OCI-LY7 (cell line): Measurements from ENCODE around the gene PTRHD1.

Experiments used
- EZH2phosphoT487 ChIP-seq: fragments of 200-600 bp; sonication (generic); IDR thresholded peaks from 2 replicates; pipeline ENCODE4 v1.6.1; 2018; ENCODE audit warnings: low read depth, borderline replicate concordance, mild to moderate bottlenecking, mixed run types, antibody characterized with exemption, low read length, moderate library complexity, mixed read lengths
- TF ChIP-seq, protein P1 (sequence below): fragments of 200-600 bp; sonication (generic); conservative IDR thresholded peaks from 2 replicates; pipeline ENCODE4 v1.5.1; 2014; ENCODE audit warnings: mild to moderate bottlenecking, antibody characterized with exemption, low read length, moderate library complexity, mixed read lengths

- TF ChIP-seq, protein P1, sequence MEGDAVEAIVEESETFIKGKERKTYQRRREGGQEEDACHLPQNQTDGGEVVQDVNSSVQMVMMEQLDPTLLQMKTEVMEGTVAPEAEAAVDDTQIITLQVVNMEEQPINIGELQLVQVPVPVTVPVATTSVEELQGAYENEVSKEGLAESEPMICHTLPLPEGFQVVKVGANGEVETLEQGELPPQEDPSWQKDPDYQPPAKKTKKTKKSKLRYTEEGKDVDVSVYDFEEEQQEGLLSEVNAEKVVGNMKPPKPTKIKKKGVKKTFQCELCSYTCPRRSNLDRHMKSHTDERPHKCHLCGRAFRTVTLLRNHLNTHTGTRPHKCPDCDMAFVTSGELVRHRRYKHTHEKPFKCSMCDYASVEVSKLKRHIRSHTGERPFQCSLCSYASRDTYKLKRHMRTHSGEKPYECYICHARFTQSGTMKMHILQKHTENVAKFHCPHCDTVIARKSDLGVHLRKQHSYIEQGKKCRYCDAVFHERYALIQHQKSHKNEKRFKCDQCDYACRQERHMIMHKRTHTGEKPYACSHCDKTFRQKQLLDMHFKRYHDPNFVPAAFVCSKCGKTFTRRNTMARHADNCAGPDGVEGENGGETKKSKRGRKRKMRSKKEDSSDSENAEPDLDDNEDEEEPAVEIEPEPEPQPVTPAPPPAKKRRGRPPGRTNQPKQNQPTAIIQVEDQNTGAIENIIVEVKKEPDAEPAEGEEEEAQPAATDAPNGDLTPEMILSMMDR: no peak
- TF ChIP-seq EZH2phosphoT487: no peak
Observed at GRCh38 chr2:24832931-24833701, 39.9 kb upstream of the PTRHD1 start.
